ENCODE measurements around the gene FNDC8. TPM values are rescaled to one million over a fixed set of nuclear protein-coding genes. Genes with fewer than 3 reads are reported as not detected.

FNDC8 gene
- total and polyA plus RNA-seq, 9 of the 15 experiments (the other 6 are each of a cell fraction or from before 2014, with no cell fraction given) = 0.04 TPM; not detected in 8

GRCh38 chr17:35084987-35085386 lies 36.4 kb upstream of the FNDC8 start (continued):
- TF ChIP-seq KDM4B (IDR thresholded peaks at IDR 0.05; ENCODE audit: borderline replicate concordance in 2 of 2, low read depth in 1 of 2) (no peak), ZFP36 (IDR thresholded peaks at IDR 0.05; ENCODE audit: low read depth, low read length, partially characterized antibody) (no peak), ATF4 (CRISPR knock-in tag; IDR thresholded peaks at IDR 0.05) (no peak), ATF3 (IDR thresholded peaks at IDR 0.05) (0 out of 2 replicates have a peak, but pooled peaks have one; percentile 12), ATF3 (CRISPR knock-in tag; conservative IDR thresholded peaks at IDR 0.05) (no peak), SP2 (IDR thresholded peaks at IDR 0.05; ENCODE audit: extremely low read depth, low read depth, low read length, poor library complexity, severe bottlenecking) (no peak), MEIS2 (IDR thresholded peaks at IDR 0.05; ENCODE audit: partially characterized antibody) (peak; percentile 39), C11orf30 (IDR thresholded peaks at IDR 0.05; ENCODE audit: low read depth) (peak; percentile 68), JUND (IDR thresholded peaks at IDR 0.05; ENCODE audit: borderline replicate concordance, low read depth, low read length) (peak; percentile 19; the same call in 1 of the 2 replicates), JUND (tag; IDR thresholded peaks at IDR 0.05; ENCODE audit: borderline replicate concordance, low read depth, low read length) (no peak), MAFF (IDR thresholded peaks at IDR 0.05; ENCODE audit: low read length) (peak; percentile 60), MECOM (CRISPR knock-in tag; IDR thresholded peaks at IDR 0.05) (no peak)
